ENCODE measurements around the gene IFT25. TPM values are rescaled to one million over a fixed set of nuclear protein-coding genes. Genes with fewer than 3 reads are reported as not detected.
"Not testable (repeated sequence)": the region's sequence is repeated elsewhere in the genome, so short reads cannot be mapped to it uniquely, and the experiment has no call there.

The IFT25 gene
- total RNA-seq, 4 donors from 2014 or later = 2.4 to 9.1 (median 2.9) TPM

DNA sequence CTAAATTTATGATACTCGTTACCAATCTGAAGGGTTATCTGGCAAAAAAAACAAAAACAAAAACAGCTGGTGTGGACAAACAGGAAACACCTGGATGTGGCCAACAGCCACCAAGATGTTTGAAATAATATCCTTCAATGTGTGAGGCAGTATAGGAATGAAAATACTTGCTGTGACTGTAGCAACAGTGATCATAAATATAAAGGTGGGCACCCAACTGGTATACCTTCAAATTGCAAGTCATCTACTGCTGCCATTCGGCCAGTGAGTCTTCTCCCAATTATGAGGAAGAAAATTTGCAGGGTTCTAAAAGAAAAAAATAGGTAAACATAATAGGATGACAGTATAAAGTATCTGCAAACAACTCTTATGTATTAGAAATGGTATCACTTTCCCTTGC lies 56.8 kb downstream of the IFT25 start:
- TF ChIP-seq, protein P1, sequence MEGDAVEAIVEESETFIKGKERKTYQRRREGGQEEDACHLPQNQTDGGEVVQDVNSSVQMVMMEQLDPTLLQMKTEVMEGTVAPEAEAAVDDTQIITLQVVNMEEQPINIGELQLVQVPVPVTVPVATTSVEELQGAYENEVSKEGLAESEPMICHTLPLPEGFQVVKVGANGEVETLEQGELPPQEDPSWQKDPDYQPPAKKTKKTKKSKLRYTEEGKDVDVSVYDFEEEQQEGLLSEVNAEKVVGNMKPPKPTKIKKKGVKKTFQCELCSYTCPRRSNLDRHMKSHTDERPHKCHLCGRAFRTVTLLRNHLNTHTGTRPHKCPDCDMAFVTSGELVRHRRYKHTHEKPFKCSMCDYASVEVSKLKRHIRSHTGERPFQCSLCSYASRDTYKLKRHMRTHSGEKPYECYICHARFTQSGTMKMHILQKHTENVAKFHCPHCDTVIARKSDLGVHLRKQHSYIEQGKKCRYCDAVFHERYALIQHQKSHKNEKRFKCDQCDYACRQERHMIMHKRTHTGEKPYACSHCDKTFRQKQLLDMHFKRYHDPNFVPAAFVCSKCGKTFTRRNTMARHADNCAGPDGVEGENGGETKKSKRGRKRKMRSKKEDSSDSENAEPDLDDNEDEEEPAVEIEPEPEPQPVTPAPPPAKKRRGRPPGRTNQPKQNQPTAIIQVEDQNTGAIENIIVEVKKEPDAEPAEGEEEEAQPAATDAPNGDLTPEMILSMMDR (IDR thresholded peaks at IDR 0.05 in 4 of 5, conservative IDR thresholded peaks at IDR 0.05 in 1 of 5) = no peak
- TF ChIP-seq POLR2A (IDR thresholded peaks at IDR 0.05) = no peak
- in situ Hi-C loops (cut with MboI; ENCODE audit: low sequenced_read_pairs in 4 of 4) (loop anchor here (5.0 to 10.0 kb wide), 3 partner anchors 56 to 66 kb away; partner anchors contain the start of genes IFT25 (in 3 of the 4) and LRRC42 (in 3 of the 4)), intact Hi-C loops (cut with DNase I; ENCODE audit: low total_unique reads) (loop anchor here (1.0 to 5.0 kb wide), 5 partner anchors 50 to 829 kb away; partner anchors contain the start of genes LRRC42, NDC1, TCEANC2 and TMEM59)
- ATAC-seq = no peak
- Histone ChIP-seq H3K4me3 (peak overlapping the region; percentile 90 to 97 (median 95)), H3K4me1 (peaks cover 14 to 15% of the 10 kb centered on the region in 2 donors), H3K36me3 (peaks cover 0 to 4% of the 10 kb centered on the region in 2 donors), H3K27ac (peak overlapping the region; percentile 76 to 86 (median 80)), H3K27me3 (no peaks in the 10 kb centered on the region), H3K9me3 (no peaks in the 10 kb centered on the region)
- DNase-seq = no peak

DNA sequence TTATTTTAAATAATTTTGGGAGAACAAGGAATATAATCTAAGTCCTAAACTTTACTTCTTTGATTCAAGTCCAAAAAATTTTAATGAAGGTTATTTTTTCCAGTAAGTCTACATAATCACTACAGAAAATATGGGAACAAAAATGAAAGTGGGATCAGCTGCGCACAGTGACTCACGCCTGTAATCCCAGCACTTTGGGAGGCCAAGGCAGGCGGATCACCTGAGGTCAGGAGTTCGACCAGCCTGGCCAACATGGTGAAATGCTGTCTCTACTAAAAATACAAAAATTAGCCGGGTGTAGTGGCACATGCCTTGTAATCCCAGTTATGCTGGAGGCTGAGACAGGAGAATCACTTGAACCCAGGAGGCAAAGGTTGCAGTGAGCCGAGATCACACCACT lies 61.9 kb downstream of the IFT25 start:
- H3K9me3 ChIP-seq; intact Hi-C loops (cut with DNase I; ENCODE audit: low total_unique reads); H3K27me3 ChIP-seq; H3K4me3 ChIP-seq; ATAC-seq; H3K4me1 ChIP-seq; H3K27ac ChIP-seq; DNase-seq: not testable (repeated sequence)
- peaks cover 0 to 29% of the 10 kb centered on the region in 2 donors for H3K36me3 ChIP-seq
- in situ Hi-C loops (cut with MboI; ENCODE audit: low sequenced_read_pairs in 4 of 4) = loop anchor here in 3 of 4 donors (10.0 kb wide), 2 partner anchors 61 to 71 kb away; partner anchors contain the start of genes IFT25 (in 2 of the 3) and LRRC42 (in 2 of the 3)

DNA sequence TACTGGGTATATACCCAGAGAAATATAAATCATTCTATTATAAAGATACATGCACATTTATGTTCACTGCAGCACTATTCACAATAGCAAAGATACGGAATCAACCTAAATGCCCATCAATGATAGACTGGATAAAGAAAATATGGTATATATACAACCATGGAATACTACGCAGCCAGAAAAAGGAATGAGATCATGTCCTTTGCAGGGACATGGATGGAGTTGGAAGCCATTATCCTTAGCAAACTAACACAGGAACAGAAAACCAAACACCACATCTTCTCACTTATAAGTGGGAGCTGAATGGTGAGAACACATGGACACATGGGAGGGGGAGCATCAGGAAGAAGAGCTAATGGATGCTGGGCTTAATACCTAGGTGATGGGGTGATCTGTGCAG lies 63.6 kb downstream of the IFT25 start:
- in situ Hi-C loops (cut with MboI; ENCODE audit: low sequenced_read_pairs in 4 of 4) = loop anchor here in 3 of 4 donors (10.0 kb wide), 2 partner anchors 63 to 73 kb away; partner anchors contain the start of genes IFT25 (in 2 of the 3) and LRRC42 (in 2 of the 3)
- H3K36me3 ChIP-seq = peaks cover 3 to 42% of the 10 kb centered on the region in 2 donors
- H3K27me3 ChIP-seq; H3K9me3 ChIP-seq; DNase-seq; H3K4me3 ChIP-seq; intact Hi-C loops (cut with DNase I; ENCODE audit: low total_unique reads); H3K4me1 ChIP-seq; H3K27ac ChIP-seq; ATAC-seq: not testable (repeated sequence)

DNA sequence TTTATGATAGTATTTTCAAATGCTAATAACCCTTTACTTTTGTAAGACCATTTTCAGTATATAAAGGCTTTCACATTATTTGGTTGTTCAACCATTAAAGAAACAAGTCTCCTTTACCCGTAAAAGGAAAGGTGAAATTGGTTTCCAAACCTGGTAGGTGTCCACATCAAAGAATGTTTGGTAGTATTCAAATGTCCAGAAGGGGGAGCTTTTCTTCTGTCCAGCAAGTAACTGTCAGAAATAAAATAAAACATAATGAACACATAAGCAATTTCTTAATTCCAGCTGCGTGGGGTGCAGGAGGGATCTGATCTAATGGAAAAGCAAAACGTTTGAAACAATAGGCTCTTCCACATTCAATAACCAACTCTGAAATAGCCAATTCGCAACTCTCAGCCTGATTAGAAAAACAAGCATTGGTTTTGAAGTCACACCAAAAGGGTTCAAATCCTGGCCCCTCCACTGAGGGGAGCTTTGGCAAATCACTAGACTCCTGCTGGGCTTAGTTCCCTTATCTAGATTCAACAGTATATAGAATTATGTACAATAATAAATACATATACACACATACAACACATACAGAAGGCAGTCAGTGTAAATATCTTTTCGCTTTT lies 66.9 kb downstream of the IFT25 start:
- H3K36me3 ChIP-seq = peaks cover 7 to 67% of the 10 kb centered on the region in 2 donors
- H3K4me3 ChIP-seq = no peak overlapping the region
- in situ Hi-C loops (cut with MboI; ENCODE audit: low sequenced_read_pairs in 4 of 4) = no loop called here
- H3K4me1 ChIP-seq = no peaks in the 10 kb centered on the region
- ATAC-seq (no peak), DNase-seq (no peak)
- no peaks in the 10 kb centered on the region for H3K9me3 ChIP-seq
- H3K27ac ChIP-seq = no peak overlapping the region
- TF ChIP-seq, protein P1 (IDR thresholded peaks at IDR 0.05 in 4 of 5, conservative IDR thresholded peaks at IDR 0.05 in 1 of 5) = peak in 4 of 5 experiments; percentile 23 to 56 (median 39)
- no peak for TF ChIP-seq POLR2A (IDR thresholded peaks at IDR 0.05)
- intact Hi-C loops (cut with DNase I; ENCODE audit: low total_unique reads) = loop anchor here (1.0 kb wide), 1 partner anchor 71 kb away; no protein-coding TSS in a partner anchor
- H3K27me3 ChIP-seq = no peaks in the 10 kb centered on the region

DNA sequence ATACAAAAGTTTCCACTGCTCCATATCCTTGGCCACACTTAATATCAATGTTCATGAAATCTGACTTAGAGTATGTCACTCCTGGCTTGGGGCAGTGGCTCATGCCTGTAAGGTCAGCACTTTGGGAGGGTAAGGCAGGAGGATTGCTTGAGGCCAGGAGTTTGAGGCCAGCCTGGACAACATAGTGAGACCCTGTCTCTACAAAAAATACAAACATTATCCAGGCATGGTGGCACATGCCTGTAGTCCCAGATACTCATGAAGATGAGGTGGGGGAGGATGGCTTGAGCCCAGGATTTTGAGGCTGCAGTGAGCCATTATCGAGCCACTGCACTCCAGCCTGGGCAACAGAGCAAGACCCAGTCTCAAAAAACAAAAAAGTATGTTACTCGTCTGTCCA lies 70.3 kb downstream of the IFT25 start:
- H3K27ac ChIP-seq; H3K4me3 ChIP-seq; H3K4me1 ChIP-seq; H3K9me3 ChIP-seq; H3K27me3 ChIP-seq; in situ Hi-C loops (cut with MboI; ENCODE audit: low sequenced_read_pairs in 4 of 4); ATAC-seq; DNase-seq; intact Hi-C loops (cut with DNase I; ENCODE audit: low total_unique reads): not testable (repeated sequence)
- peaks cover 10 to 75% of the 10 kb centered on the region in 2 donors for H3K36me3 ChIP-seq

DNA sequence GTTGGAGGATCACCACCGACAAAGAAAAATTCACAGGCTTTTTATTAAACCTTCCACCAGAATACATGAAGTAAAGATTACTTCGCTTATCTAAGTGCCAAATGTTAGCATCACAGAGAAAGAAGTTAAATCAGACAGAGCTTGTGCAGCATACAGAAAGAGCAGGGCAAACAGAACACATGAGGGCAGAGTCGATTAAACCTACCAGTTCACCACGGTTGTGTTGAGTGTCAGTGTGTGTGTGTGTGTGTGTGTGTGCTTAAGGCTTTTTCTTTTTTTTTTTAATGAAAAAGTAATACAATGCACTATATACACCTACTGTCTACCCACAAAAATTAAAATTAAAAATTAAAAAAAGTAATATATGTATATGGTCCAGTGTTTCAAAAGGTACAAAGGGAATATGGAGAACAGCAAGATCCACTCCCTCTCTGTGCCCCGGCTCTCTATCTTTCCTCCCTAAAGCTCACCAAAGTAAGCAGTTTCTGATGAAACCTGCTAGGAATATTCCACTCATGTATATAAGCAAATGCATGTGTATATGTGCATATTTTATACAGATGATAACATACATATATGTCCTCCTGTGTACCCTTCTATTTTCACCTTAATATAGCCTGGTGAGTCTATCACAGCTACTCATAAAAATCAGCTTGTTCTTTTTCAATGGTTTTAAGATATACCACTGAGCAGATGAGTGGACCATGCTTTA lies 73.6 kb downstream of the IFT25 start:
- TF ChIP-seq, protein P1 (IDR thresholded peaks at IDR 0.05 in 4 of 5, conservative IDR thresholded peaks at IDR 0.05 in 1 of 5) = no peak
- TF ChIP-seq POLR2A (IDR thresholded peaks at IDR 0.05) = no peak

More for the DNA sequence above, 73.6 kb downstream of the IFT25 start:
- Histone ChIP-seq H3K4me3 (no peak overlapping the region), H3K36me3 (peaks cover 6 to 71% of the 10 kb centered on the region in 2 donors), H3K27me3 (no peaks in the 10 kb centered on the region), H3K9me3 (no peaks in the 10 kb centered on the region), H3K4me1 (no peaks in the 10 kb centered on the region), H3K27ac (no peak overlapping the region)
- in situ Hi-C loops (cut with MboI; ENCODE audit: low sequenced_read_pairs in 4 of 4) = loop anchor here in 1 of 4 donors (25.0 kb wide), 1 partner anchor 890 kb away; the partner anchor contains the start of gene PARS2
- ATAC-seq = no peak
- intact Hi-C loops (cut with DNase I; ENCODE audit: low total_unique reads) = no loop called here
- no peak for DNase-seq
